CD14-positive monocyte (primary cell): Measurements from ENCODE around the gene SFTPD. TPM values are rescaled to one million over a fixed set of nuclear protein-coding genes. Genes with fewer than 3 reads are reported as not detected.
"Not testable (repeated sequence)": the region's sequence is repeated elsewhere in the genome, so short reads cannot be mapped to it uniquely, and the experiment has no call there.

Source experiments
- DNase-seq, 3 donors: peaks; one replicate each; pipeline ENCODE4 v3.0.0-alpha.2; 2011 to 2022
- H2AFZ ChIP-seq: 2 replicates; pipeline ENCODE4 v1.6.0; 2012; ENCODE audit warnings: mild to moderate bottlenecking, low read depth, low read length, inconsistent platforms; ENCODE audit not compliant: insufficient read depth, poor library complexity, severe bottlenecking
- H3K27ac ChIP-seq, 2 donors: 1 replicate in 1 of 2; 2 replicates in 1 of 2; pipeline ENCODE4 v1.5.1; 2012 to 2013; ENCODE audit warnings: low read length in 2 of 2, control low read depth in 1 of 2, inconsistent platforms in 1 of 2, low read depth in 1 of 2, mild to moderate bottlenecking in 1 of 2
- H3K27me3 ChIP-seq, 2 donors: one replicate each; pipeline versions ENCODE4 v1.6.0 to v1.6.1; 2011 to 2013; ENCODE audit warnings: low read length in 2 of 2; ENCODE audit not compliant: control insufficient read depth in 2 of 2, insufficient read depth in 2 of 2
- H3K36me3 ChIP-seq, 2 donors: replicated peaks in 1 of 2; 1 replicate in 1 of 2; 2 replicates in 1 of 2; pipeline versions ENCODE4 v1.5.1 to v1.6.1; 2012 to 2013; ENCODE audit warnings: low read length in 2 of 2, control low read depth in 1 of 2, inconsistent platforms in 1 of 2, mild to moderate bottlenecking in 1 of 2; ENCODE audit not compliant: insufficient read depth in 2 of 2, control insufficient read depth in 1 of 2
- H3K4me1 ChIP-seq, 2 donors: 1 replicate in 1 of 2; 2 replicates in 1 of 2; pipeline versions ENCODE4 v1.5.1 to v1.6.1; 2012 to 2013; ENCODE audit warnings: low read length in 2 of 2, control low read depth in 1 of 2, inconsistent platforms in 1 of 2, mild to moderate bottlenecking in 1 of 2, moderate library complexity in 1 of 2; ENCODE audit not compliant: insufficient read depth in 2 of 2, control insufficient read depth in 1 of 2
- H3K4me2 ChIP-seq: replicated peaks from 2 replicates; pipeline ENCODE3; 2012; ENCODE audit warnings: low read length, moderate library complexity, mild to moderate bottlenecking; ENCODE audit not compliant: poor library complexity, severe bottlenecking; ENCODE audit errors: extremely low read depth
- H3K4me3 ChIP-seq, 3 experiments: fragments of 200-600 bp in 1 of 3; sonication (generic) in 1 of 3; replicated peaks in 1 of 3; 1 replicate in 2 of 3; 2 replicates in 1 of 3; pipeline ENCODE4 v1.5.1; 2011 to 2013; ENCODE audit warnings: low read length in 3 of 3, mild to moderate bottlenecking in 3 of 3, control low read depth in 2 of 3, low read depth in 2 of 3, inconsistent platforms in 1 of 3, moderate library complexity in 1 of 3
- H3K79me2 ChIP-seq: 2 replicates; pipeline ENCODE4 v1.6.0; 2012; ENCODE audit warnings: mild to moderate bottlenecking, control low read depth, inconsistent platforms, low read length, moderate library complexity; ENCODE audit not compliant: insufficient read depth
- H3K9ac ChIP-seq: 2 replicates; pipeline ENCODE4 v1.6.0; 2017; ENCODE audit warnings: low read length, mild to moderate bottlenecking; ENCODE audit not compliant: insufficient read depth, poor library complexity, severe bottlenecking
- H3K9me3 ChIP-seq, 2 donors: replicated peaks in 1 of 2; 1 replicate in 1 of 2; 2 replicates in 1 of 2; pipeline versions ENCODE4 v1.5.1 to v1.6.1; 2012 to 2013; ENCODE audit warnings: low read length in 2 of 2, control low read depth in 1 of 2; ENCODE audit not compliant: control insufficient read depth in 1 of 2, insufficient read depth in 1 of 2
- H4K20me1 ChIP-seq: 2 replicates; pipeline ENCODE4 v1.6.0; 2012; ENCODE audit warnings: mild to moderate bottlenecking, low read length, control low read depth, moderate library complexity; ENCODE audit not compliant: insufficient read depth
- H3K27ac Mint-ChIP-seq, 7 donors: one replicate each; pipeline ENCODE4 v1.8.0; 2020; ENCODE audit warnings: mild to moderate bottlenecking in 7 of 7, mixed read lengths in 7 of 7, moderate library complexity in 6 of 7, inconsistent platforms in 2 of 7
- H3K27me3 Mint-ChIP-seq, 3 donors: one replicate each; pipeline ENCODE4 v1.8.0; 2021 to 2022; ENCODE audit warnings: low read depth in 3 of 3, mild to moderate bottlenecking in 3 of 3, mixed read lengths in 3 of 3, moderate library complexity in 3 of 3, inconsistent platforms in 1 of 3
- H3K36me3 Mint-ChIP-seq, 2 donors: one replicate each; pipeline ENCODE4 v1.8.0; 2020; ENCODE audit warnings: mixed read lengths in 2 of 2, inconsistent platforms in 1 of 2, mild to moderate bottlenecking in 1 of 2
- H3K4me1 Mint-ChIP-seq: one replicate; pipeline ENCODE4 v1.8.0; 2020; ENCODE audit warnings: mild to moderate bottlenecking, mixed read lengths
- H3K4me3 Mint-ChIP-seq, 2 donors: one replicate each; pipeline ENCODE4 v1.8.0; 2020; ENCODE audit warnings: mild to moderate bottlenecking in 2 of 2, mixed read lengths in 2 of 2, moderate library complexity in 1 of 2
- H3K9me3 Mint-ChIP-seq, 7 donors: one replicate each; pipeline ENCODE4 v1.8.0; 2020 to 2022; ENCODE audit warnings: mixed read lengths in 7 of 7, mild to moderate bottlenecking in 6 of 7, moderate library complexity in 6 of 7, inconsistent platforms in 2 of 7
- WGBS: methylation state at CpG from one replicate; pipeline ENCODE4 v1.1.5; 2013; ENCODE audit warnings: missing lambda C conversion rate; ENCODE audit not compliant: insufficient coverage; 5-methylcytosine and 5-hydroxymethylcytosine counted together
- intact Hi-C, 2 donors: fragments of 100-400 bp; cut with micrococcal nuclease; formaldehyde crosslinking; loops; one replicate each; pipeline versions ENCODE4 v1.15.0 to v1.15.1; 2023
- polyA plus RNA-seq, 3 donors: library from polyadenylated mRNA; depleted of rRNA in 1 of 3; unstranded in 2 of 3; stranded (reverse) in 1 of 3; fragments of 300-500 nt in 2 of 3; fragments of >200 nt in 1 of 3; fragmentation: Illumina TruSeq in 2 of 3; gene quantifications; 1 replicate in 2 of 3; 2 replicates in 1 of 3; pipeline ENCODE4 v1.2.3, GENCODE V29; 2012 to 2021
- TF ChIP-seq, protein P1 (sequence below): fragments of 200-600 bp; IDR thresholded peaks from one replicate; pipeline ENCODE4 v1.8.0; 2022; ENCODE audit warnings: antibody characterized with exemption, mild to moderate bottlenecking

SFTPD gene
- polyA plus RNA-seq, 3 donors: 0.84 to 1.4 (median 1.2) TPM

- peaks cover 0 to 11% of the 10 kb centered on the region in 2 donors for H3K9me3 ChIP-seq
- H3K27ac ChIP-seq: no peak overlapping the region
- WGBS: 99% methylated on average over 8 of the region's 8 CpGs
- Mint-ChIP-seq H3K36me3 (no peaks in the 10 kb centered on the region), H3K27me3 (peaks cover 0 to 5% (median 3%) of the 10 kb centered on the region in 3 donors), H3K4me3 (no peak overlapping the region), H3K4me1 (no peaks in the 10 kb centered on the region), H3K9me3 (peaks cover 3 to 11% (median 6%) of the 10 kb centered on the region in 7 donors), H3K27ac (no peak overlapping the region)
- no peaks in the 10 kb centered on the region for H3K36me3 ChIP-seq
- H3K27me3 ChIP-seq: no peaks in the 10 kb centered on the region
- no peak overlapping the region for H3K4me2 ChIP-seq
- no peaks in the 10 kb centered on the region for H3K79me2 ChIP-seq
- DNase-seq: no peak
- no peak overlapping the region for H3K4me3 ChIP-seq
- H4K20me1 ChIP-seq: no peaks in the 10 kb centered on the region
- no peak overlapping the region for H3K9ac ChIP-seq
- H3K4me1 ChIP-seq: no peaks in the 10 kb centered on the region
- intact Hi-C loops: no loop called here
- H2AFZ ChIP-seq: no peak overlapping the region
- TF ChIP-seq, protein P1, sequence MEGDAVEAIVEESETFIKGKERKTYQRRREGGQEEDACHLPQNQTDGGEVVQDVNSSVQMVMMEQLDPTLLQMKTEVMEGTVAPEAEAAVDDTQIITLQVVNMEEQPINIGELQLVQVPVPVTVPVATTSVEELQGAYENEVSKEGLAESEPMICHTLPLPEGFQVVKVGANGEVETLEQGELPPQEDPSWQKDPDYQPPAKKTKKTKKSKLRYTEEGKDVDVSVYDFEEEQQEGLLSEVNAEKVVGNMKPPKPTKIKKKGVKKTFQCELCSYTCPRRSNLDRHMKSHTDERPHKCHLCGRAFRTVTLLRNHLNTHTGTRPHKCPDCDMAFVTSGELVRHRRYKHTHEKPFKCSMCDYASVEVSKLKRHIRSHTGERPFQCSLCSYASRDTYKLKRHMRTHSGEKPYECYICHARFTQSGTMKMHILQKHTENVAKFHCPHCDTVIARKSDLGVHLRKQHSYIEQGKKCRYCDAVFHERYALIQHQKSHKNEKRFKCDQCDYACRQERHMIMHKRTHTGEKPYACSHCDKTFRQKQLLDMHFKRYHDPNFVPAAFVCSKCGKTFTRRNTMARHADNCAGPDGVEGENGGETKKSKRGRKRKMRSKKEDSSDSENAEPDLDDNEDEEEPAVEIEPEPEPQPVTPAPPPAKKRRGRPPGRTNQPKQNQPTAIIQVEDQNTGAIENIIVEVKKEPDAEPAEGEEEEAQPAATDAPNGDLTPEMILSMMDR: no peak
Measured at GRCh38 chr10:79923669-79924068, 25.2 kb downstream of the SFTPD start.

GRCh38 chr10:79923145-79923544 is 25.8 kb downstream of the SFTPD start:
- no peak overlapping the region for H2AFZ ChIP-seq
- H3K4me3 Mint-ChIP-seq: no peak overlapping the region
- no peak overlapping the region for H3K4me2 ChIP-seq
- no peaks in the 10 kb centered on the region for H3K36me3 Mint-ChIP-seq
- TF ChIP-seq, protein P1: no peak
- H3K27me3 ChIP-seq: no peaks in the 10 kb centered on the region
- no peak overlapping the region for H3K27ac ChIP-seq
- intact Hi-C loops: no loop called here
- no peak for DNase-seq
- H3K4me3 ChIP-seq: no peak overlapping the region
- H3K9me3 ChIP-seq: peaks cover 0 to 11% of the 10 kb centered on the region in 2 donors
- no peak overlapping the region for H3K9ac ChIP-seq
- no peaks in the 10 kb centered on the region for H3K4me1 ChIP-seq
- H3K27me3 Mint-ChIP-seq: peaks cover 0 to 3% (median 3%) of the 10 kb centered on the region in 3 donors
- 100% methylated on average over 3 of the region's 3 CpGs for WGBS
- no peaks in the 10 kb centered on the region for H3K79me2 ChIP-seq
- H3K27ac Mint-ChIP-seq: no peak overlapping the region
- no peaks in the 10 kb centered on the region for H4K20me1 ChIP-seq
- H3K36me3 ChIP-seq: no peaks in the 10 kb centered on the region
- peaks cover 3 to 11% (median 6%) of the 10 kb centered on the region in 7 donors for H3K9me3 Mint-ChIP-seq
- H3K4me1 Mint-ChIP-seq: no peaks in the 10 kb centered on the region

GRCh38 chr10:79922011-79922412 is 26.9 kb downstream of the SFTPD start:
- H3K27me3 ChIP-seq, H3K27ac ChIP-seq, DNase-seq, H4K20me1 ChIP-seq, H3K27me3 Mint-ChIP-seq, H3K36me3 Mint-ChIP-seq, H3K4me1 Mint-ChIP-seq, H2AFZ ChIP-seq, H3K4me1 ChIP-seq, H3K9me3 Mint-ChIP-seq, H3K79me2 ChIP-seq, H3K9ac ChIP-seq, intact Hi-C loops, H3K9me3 ChIP-seq, H3K4me2 ChIP-seq, H3K27ac Mint-ChIP-seq, H3K4me3 Mint-ChIP-seq, H3K36me3 ChIP-seq, H3K4me3 ChIP-seq: not testable (repeated sequence)
- WGBS: no CpG with 5 or more reads among the region's 6 CpGs
